Cardiac fibroblast (primary cell): ENCODE results near the gene SMAGP.

Experiments
- DNase-seq, 2 donors: peaks; one replicate each; pipeline versions ENCODE4 v3.0.0 to v3.0.0-alpha.2; 2010; ENCODE audit warnings: low read depth in 2 of 2
- H3K4me3 ChIP-seq, 2 donors: replicated peaks in 1 of 2; 1 replicate in 1 of 2; 2 replicates in 1 of 2; pipeline ENCODE4 v1.5.1; 2011; ENCODE audit warnings: low read depth in 2 of 2, low read length in 2 of 2, mild to moderate bottlenecking in 2 of 2, moderate library complexity in 1 of 2
- CTCF ChIP-seq: IDR thresholded peaks from one replicate; pipeline ENCODE4 v1.5.1; 2011; ENCODE audit warnings: low read depth, mild to moderate bottlenecking, low read length, inconsistent platforms

Gene SMAGP

GRCh38 chr12:51242876-51243275 is 27.3 kb downstream of the SMAGP start:
- no peak overlapping the region for H3K4me3 ChIP-seq
- no peak for TF ChIP-seq CTCF
- DNase-seq, result no peak

GRCh38 chr12:51242120-51242519 is 28.1 kb downstream of the SMAGP start:
- no peak for TF ChIP-seq CTCF
- DNase-seq, result no peak
- no peak overlapping the region for H3K4me3 ChIP-seq

- no peak overlapping the region for H3K4me3 ChIP-seq
- peak in 1 of 2 donors; percentile 51 for DNase-seq
- TF ChIP-seq CTCF, result no peak
Measured at GRCh38 chr12:51240971-51241370, 29.2 kb downstream of the SMAGP start.

GRCh38 chr12:51238510-51239334 is 31.5 kb downstream of the SMAGP start, which contains the start of gene DAZAP2:
TSS of gene DAZAP2 (plus strand) at chr12:51238826. CDS start at chr12:51238908, 82 bp downstream.
- peak; percentile 95 to 98 for DNase-seq
- no peak for TF ChIP-seq CTCF
- H3K4me3 ChIP-seq, result peak within 1 kb of the TSS; percentile 70 to 100

- TF ChIP-seq CTCF, result no peak
- no peak for DNase-seq
- peak overlapping the region; percentile 70 to 100 for H3K4me3 ChIP-seq
Measured at GRCh38 chr12:51238037-51238509, 32.1 kb downstream of the SMAGP start.

- TF ChIP-seq CTCF, result no peak
- H3K4me3 ChIP-seq, result no peak overlapping the region
- no peak for DNase-seq
Measured at GRCh38 chr12:51234530-51234929, 35.7 kb downstream of the SMAGP start.
